ENCODE measurements around the gene ZBTB44.
A peak's percentile ranks its signal among the peaks of the same experiment; 100 is the strongest.
"Not testable (repeated sequence)": the region's sequence is repeated elsewhere in the genome, so short reads cannot be mapped to it uniquely, and the experiment has no call there.

The ZBTB44 gene

DNA sequence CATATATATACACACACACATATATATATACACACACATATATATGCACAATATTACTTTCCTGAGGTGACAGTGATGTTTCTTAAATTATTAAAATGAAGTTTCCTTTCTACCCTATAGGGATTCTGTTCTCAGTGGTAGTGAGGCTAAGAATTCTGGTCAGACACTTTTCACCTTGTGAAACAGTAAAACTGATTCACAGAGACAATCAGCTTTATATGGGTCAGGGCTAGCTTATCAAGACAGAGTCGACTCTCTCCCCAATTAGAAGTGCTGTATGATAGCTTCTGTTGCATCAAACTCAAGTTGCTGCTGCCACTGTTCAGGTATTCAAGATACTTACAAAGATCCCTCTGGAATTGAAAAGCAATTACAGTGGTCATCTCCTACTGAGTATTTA lies 68.4 kb downstream of the ZBTB44 start:
- DNase-seq = no peak

DNA sequence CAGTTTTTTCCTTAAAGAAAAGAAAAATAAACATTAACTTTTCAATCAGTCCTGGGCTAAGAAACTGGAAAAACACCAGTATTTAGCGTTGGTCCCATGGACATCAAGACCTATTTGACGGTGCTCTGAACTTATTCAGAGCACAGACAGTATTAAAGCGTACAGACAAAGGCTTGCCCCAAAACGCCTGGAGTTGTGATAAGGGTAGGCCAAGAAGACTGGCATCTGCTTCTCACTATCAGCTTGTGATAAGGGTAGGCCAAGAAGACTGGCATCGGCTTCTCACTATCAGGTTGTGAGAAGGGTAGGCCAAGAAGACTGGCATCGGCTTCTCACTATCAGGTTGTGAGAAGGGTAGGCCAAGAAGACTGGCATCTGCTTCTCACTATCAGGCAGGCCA lies 69.3 kb downstream of the ZBTB44 start:
- not testable (repeated sequence) for DNase-seq

DNA sequence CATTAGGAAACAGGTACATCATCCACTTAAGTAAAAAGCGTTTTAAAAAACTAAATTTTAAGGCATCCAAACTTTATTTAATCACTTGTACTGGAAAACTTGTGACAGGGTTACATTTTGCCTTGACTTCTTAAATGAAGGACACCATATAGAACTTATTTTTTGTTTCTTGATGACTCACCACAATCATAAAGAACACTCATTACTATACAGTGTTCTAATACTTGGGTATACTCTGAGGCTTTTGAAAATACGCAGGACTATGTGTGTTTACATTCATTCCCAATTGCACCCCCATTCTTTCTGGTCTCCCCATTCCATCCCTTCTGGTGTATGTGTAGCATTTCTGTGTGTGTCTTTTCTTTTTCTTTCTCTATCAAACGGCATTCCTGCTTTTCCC lies 69.9 kb downstream of the ZBTB44 start:
- DNase-seq = no peak

DNA sequence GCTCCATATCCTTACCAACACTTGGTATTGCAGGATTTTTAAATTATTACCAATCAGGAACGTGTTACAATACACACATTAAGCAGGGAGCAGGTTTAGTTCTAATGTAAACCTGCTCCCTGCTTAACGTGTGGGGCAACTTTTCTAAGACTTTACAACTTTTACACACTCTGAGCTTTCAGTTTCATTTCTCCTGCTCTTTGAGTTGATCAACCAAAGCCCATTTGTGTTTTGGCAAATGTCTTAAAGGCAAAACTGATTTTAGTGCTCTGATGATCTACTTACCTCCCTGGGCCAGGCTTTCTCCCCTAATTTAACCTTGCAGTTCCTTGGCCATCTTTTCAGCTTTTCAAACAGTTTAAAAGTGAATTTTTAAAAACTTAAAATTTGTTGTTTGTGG lies 70.9 kb downstream of the ZBTB44 start:
- DNase-seq = no peak

DNA sequence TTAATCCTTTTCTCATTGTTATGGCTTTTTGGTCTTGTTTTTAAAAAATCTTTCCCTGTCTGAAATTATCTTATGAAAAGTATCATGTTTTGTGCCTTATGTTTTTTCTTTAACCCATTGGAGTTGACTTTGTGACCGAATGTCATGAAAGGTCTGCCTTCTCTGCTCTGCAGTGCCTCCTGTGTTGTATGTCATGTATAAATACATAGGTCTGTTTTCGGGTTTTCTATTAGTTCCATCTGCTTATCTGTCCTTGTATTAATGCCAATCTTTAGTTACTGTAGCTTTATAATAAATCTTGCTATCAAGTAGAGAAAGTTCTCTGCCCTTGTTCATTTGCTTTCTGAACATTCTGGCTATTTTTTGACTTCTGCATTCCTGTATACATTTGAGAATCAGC lies 73.0 kb downstream of the ZBTB44 start:
- no peak for DNase-seq

DNA sequence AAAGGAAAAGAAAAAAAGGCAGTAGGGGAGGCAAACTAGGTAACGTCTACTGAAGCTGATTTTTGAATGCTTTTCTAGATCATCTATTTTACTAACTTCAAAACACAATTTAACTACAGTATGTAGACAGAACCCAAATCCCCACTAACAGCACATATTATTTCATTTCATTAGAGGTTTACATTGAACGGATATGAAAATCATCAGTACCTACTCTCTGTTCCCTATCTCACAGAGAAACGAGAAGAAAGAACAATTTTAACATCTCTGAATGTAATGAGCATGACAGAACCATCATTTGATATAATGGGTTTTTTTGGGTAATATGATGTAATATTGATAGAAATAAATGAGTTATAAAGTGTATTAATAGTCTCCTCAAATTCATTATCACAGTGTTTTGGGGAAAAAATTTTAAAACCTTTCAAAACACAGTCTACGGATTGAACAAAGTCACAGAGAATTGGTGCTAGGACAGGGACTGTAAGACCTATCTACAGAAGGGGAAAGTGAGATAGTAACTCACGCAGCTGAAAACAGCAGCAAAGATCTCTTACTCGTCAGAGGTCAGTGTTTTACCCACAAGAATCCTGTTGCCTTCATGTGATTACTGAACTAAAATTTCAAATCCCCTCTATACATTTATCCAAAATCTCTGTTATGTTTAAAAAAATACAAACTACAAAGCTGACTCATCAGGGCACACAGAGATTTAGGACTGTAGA lies 77.3 kb downstream of the ZBTB44 start:
- no peak for DNase-seq

DNA sequence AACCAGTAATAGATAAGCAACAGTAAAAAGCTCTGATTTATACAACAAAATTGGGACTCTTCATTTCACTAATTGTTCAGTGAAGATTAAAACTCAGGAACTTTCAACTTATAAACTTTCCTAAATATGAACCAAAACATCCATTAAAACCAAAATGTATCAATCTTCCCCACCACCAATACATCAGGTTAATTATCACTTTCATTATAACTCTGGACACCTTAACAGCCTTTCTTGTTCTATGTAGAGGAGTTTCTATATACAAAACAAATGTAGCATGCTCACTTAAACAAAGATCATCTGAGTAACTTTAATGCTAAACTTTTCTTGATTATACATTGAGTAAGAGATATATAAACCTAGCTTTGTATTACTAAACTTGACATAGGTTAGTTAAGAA lies 80.4 kb downstream of the ZBTB44 start:
- no peak for DNase-seq

DNA sequence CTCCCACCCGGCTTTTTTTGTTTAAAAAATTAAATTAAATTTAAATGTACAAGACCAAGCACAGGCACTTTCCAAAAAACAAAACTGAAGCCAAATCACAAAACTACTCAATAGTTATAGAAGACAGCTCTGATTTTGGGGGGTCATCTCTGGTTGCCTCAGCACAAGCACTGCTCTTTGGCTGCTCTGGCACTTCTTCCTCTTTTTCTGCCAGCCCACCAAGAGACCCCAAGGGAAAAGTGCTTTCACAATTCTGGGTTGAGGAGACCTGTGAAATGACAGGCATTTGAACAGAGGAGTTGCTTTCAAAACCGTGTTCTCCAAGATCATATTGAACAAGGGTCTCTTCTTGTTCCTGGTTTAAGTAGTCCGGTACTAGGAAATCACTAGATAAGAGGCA lies 80.8 kb downstream of the ZBTB44 start:
- DNase-seq = not testable (repeated sequence)

DNA sequence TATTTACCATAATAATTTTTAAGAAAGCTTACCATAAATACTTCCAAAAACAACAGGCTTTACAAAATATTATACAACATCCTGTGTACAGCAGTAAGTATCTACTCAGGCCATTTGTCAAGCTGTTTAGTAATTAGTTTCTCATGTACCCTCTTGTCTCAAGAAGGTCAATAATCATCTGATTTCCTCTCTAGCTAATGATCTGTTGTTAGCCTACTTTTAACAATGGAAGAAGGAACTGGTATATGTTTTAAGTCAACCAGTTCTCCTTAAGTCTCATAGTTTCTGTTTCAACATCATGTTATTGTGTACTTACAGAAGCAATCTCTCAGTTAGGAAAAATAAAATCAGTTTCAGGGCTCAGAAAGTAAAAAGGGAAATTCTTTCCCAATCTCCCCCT lies 81.2 kb downstream of the ZBTB44 start:
- not testable (repeated sequence) for DNase-seq

DNA sequence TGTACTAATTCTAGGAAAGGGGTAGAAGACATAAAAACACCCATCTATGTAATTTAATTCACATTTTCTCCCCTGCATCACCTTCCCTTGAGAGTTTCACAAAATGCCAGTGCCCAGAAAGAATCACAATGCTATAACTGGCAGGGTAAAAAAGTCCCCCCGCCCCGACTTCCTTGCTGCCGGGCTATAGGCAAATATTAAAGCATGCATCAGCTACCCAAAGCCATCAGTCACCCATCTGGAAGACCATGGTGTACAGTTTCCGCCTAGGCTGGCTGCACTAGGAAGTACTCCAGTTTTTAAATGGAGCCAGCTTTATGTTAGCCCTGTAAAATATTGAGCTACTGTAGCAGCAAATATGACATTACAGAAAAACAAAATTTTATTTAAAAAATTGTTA lies 87.3 kb downstream of the ZBTB44 start:
- no peak for DNase-seq

DNA sequence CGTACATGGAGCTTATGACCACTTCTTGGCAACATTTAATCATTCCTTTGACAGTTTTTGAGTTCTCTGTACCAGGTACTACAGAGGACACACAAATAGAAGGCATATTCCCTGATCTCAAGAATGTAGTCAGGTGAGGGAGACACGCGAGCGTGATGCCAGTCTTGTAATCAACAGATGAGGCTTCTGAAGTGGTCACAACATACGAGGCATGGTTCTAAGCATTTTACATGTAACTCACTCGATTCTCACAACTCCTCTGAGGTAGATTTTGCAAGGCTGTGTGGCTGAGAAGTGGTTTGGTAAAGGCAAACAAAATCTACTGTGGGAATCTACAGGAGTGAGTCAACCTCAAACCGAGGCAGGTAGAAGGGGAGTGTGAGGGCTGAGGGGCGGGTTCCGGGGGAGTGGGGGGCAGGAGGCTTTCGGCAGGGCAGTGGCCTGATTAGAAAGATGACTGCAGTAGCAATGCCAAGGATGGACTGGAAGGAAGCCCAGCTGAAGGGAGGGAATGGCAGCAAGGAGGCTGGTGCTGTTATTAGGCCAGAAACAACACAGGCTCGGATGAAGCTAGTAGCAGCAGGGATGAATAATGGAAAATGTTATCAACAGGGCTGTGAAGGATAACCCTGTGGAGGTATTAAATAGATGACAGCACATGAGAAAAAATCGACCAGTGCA lies 91.3 kb downstream of the ZBTB44 start:
- DNase-seq = no peak

DNA sequence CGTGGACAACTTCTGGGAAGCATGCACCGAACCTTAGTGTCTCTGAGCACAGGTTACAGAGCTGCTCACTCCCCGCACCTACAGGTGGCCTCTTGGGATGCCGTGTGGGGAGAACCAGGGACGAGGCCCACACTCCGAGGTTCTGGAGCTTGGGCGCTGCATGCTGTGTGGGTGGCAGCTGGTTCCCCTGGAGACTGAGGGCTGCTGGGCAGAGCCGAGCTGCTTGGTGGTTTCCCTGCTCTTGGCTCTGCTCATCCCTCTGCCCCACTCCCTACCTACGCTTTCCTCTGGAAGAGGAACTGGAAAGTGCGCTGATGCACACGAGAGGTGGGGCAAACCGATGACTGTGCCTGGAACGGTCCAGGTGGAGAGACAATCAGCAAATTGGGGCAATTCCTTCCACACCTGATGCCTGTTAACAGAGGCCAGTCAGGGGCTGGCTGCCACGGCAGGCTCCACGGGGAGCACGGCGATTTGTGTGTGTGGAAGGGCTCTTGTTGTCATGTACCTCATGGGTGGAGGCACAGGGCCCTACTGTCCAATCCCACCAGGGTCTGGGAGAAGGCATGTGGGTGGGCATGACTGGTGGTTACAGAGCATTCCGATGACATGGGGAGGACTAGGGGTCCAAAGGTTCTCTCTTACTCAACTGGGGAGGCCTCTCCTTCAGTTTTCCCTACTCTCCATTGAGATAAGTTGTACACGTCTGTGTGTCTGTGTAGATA lies 94.2 kb downstream of the ZBTB44 start:
- DNase-seq = no peak

DNA sequence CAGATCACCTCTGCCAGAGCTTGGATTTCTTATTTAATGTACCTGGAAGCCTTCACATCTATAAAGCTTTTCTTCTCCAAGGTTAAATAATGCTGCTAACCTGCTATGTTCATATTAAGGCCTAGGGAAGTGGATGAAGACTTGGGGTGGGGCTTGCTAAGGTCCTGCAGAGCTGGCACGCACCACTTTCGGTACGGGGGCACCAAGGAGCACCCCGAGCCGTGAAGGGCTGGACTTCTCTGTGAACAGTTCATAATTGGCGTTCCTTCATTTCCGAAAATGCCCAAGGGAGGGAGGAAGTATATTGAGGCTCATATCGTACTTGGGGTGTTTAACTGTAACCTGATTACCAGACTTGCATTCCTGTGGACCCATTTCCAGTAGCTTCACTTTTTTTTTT lies 95.6 kb downstream of the ZBTB44 start:
- DNase-seq = no peak

DNA sequence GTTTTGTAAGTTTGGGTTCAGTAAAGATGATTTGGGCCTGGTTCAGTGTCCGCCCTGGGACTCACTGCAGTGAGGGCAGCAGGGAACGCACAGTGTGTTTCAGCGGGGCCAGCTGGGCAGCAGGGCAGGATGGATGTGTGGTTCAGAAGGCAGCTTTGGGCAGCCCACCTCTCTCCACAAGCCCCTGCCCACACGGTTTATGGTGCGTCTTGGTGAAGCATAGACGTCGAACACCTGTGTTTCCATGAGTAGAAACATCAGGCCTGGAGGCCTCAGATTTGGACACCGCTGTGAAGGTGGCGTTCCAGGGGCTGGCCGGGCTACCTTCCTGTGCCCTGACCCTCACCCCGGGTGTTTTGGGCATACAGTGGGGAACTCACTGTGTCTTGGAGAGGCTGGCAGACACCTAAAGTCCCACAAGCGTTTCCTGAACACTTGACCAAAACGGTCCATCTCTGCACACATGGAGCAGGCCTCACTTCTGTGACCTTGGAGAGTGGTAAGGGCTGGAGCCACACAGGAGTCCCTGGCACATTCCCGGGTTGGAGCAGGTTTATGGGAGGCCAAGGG lies 96.1 kb downstream of the ZBTB44 start:
- no peak for DNase-seq

DNA sequence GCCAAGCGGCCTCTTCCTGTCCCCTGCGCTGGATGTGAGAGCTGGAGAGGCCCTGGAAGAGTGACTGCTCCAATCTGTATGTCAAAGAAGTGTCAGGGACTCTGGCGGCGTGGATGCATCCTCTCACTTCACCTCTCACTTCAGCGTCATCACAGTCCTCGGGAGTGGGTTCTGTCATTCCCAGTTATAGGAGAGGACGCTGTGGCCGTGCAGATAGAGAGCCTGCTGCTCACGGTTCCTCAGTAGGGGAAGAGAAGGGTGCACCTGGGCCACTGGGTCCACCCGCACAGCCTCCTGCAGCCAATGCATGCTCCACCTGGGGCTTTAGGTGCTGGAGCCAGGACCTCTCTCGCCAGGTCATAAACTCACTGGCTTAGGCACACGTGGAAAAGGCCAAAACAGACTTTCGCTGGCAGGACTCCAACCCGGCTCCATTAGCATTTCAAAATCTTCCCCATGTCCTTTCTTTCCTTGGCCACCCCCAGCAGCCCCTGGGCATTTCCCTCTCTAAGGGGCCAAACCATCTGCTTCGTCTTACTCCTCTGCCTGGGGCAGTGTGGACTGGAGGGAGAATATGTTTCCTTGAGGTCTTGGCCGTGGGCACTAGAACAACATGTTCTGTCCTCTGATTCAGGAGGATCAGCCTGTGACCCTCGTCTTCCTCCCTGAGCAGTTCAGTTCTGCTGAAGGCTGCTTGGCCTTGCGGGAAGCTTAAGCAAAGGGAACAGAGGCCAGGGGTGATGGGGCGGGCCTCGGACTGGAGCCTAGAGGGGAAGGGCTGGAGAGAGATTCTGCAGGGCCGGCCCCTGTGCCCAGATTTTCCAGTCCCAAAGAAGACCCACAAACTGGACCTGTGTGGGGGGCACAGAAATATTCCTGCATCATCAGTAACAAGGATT lies 97.3 kb downstream of the ZBTB44 start:
- no peak for DNase-seq

DNA sequence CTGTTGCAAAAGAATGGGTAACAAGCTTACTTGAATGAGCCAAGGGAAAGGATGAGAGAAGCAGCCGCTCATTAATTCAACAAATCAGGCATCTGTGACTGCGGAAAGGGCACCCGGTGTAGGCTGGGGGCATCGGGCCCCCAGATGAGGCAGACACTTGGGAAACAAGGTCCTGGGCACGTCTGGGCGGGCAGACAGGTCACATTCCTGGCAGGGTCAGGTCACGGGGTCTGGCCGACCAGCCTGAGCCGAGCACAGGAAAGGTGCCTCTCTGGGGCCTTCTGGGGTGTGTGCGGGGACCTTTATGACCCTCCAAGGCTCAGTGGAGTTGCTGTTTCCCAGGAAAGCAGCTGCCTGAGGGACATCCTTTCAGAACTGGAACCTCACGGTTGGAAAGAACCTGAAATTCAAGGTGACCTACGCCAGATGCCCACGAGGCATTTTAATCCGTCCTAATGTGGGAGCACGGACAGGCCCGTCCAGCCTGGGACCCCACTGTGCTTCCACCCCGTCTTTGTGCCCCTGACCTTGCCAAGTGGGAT lies 98.1 kb downstream of the ZBTB44 start:
- no peak for DNase-seq

DNA sequence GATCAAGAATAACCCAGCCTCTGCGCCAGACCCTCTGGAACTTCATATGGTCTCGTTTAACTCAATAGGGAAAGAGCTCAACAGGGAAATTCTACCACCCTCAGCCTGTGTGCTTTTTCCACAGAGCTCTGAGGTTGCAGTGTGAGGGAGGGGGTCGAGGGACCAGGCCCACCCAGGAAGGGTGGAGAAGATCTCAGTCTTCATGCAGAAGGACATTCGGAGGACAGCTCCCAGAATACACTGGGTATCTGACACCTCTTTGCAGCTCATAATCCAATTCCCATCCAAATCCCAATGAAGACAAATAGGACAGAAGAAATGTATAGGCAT lies 98.5 kb downstream of the ZBTB44 start:
- DNase-seq = no peak

DNA sequence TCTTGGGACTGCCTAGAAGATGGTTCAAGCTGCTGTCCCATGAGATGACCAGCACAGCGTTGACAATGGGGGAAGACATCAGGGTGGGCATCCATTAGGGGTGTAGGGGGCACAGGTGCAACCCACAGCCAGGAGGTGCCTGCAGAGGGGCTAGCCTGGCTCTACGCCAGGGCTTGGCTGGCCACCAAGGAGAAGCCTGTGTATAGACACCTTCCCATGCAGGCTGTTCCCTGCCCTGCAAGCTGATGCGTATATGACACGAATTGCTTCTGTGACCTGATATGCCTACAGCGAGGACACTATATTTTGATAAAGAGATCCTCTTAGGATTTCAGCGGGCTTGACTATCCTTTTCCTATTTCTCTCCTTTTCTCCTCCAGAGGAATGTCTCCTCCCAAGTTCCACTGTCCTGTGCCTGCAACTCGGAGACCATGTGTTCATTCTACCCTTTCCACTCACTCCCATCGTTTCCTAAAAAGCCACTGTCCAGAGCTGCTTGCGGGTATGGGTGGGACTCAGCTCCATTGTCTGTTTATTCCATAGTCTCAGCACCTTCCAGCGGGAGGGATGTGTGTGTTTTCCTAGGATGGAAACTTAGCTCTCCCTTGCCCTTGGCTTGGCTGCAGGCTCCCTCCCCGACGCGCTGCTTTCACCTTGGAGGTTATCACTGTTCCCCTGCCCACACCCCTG lies 99.0 kb downstream of the ZBTB44 start:
- DNase-seq = no peak

DNA sequence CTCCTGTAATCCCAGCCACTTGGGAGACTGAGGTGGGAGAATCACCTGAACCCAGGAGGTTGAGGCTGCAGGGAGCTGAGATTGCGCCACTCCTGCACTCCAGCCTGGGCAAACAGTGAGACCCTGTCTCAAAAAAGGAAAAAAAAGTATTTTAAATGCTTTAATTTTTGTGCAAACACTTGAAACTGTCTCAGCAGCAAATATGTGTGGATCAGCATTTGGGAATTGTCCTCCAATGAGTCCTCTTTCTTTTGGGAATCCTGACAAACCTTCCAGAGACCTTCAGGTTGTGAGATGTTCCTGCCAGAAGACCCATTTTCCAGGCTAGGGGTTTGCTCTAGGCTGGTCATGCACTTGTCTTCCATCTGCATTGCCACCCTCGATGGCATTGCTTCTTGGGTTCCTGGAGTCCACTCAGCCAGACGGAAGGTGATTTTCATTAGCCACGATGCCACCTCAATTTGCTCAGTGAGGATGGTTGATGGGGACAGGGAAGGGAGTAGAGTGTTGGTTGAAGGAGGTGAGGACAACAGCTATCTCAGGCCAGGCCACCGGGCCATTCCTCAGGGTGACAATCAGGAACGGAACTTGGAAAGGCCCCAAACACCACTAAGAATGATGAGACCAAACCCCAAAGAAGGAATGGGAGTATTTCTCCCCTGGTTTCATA lies 99.7 kb downstream of the ZBTB44 start:
- DNase-seq = no peak

DNA sequence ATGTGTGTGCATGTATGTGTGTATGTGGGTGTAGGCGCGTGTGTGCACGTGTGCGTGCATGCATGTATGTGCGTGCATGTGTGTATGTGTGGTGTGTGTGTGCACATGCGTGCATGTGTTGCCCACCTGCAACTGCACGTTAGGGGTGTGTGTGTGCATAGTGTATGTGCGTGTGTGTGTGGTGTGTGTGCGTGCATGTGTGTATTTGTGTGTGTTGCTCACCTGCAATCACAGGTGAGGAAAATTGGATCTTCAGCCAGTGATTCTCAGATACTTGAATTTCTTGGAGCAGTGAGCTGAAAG lies 100.8 kb downstream of the ZBTB44 start:
- no peak for DNase-seq

DNA sequence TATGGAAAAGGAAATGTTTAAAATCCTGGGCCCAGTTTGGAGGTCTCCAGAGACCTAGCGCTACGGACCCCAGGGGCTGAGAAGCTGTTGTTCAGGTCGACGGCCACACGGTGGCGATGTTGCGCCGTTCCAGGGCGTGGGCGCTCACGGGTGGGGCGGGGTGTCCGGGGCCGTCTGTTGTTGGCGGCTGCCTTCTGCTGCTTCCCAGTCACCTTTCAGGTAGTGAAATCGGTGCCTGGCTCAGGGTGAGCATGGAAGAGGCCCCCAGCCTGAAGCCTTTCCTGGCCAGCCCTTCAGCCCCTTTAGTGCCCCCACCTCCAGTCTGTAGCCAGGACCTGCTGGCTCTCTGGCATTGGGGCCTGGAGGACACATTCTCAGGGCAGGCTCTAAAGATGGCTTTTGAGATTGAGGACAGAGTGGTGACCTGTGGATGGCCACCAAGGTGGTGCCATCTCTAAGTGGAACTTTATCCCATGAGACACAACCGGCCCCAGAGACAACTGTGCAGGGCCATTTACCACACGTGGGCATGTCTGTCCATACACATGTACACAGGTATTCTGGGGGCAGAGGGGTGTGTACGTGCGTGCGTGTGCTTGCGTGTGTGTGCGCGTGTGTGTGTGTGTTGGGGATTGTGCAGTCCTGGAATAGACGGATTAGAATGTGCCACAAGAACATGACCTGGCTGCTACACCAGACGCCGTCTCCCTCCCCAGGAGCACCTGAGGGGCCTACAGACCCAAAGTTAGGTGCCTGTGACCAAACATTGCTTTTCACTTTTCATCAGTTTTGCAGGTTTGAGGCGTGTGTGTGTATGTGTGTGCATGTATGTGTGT lies 101.4 kb downstream of the ZBTB44 start:
- DNase-seq = peak; percentile 61 to 64

Data from CD4-positive, alpha-beta T cell treated with Interleukin-1 beta for 1 hour (primary cell).